Smooth muscle cell of the brain vasculature (primary cell): ENCODE measurements around the gene EXOC3.
"Not testable (repeated sequence)": the region's sequence is repeated elsewhere in the genome, so short reads cannot be mapped to it uniquely, and the experiment has no call there.

Source experiments
- DNase-seq: peaks from one replicate; pipeline ENCODE4 v3.0.0-alpha.2; 2012; ENCODE audit warnings: low read depth, low spot score

The EXOC3 gene

GRCh38 chr5:407051-407450 lies 35.9 kb upstream of the EXOC3 start:
- no peak for DNase-seq

- DNase-seq, result no peak
These were observed 35.1 kb upstream of the EXOC3 start for GRCh38 chr5:407801-408268.

- no peak for DNase-seq
These were observed 32.0 kb upstream of the EXOC3 start for GRCh38 chr5:410911-411517.

- no peak for DNase-seq
These were observed 31.2 kb upstream of the EXOC3 start for GRCh38 chr5:411728-412127.

GRCh38 chr5:414991-415927 lies 27.7 kb upstream of the EXOC3 start:
- DNase-seq, result not testable (repeated sequence)

GRCh38 chr5:415928-416635 lies 26.9 kb upstream of the EXOC3 start:
- no peak for DNase-seq

GRCh38 chr5:416636-416960 lies 26.4 kb upstream of the EXOC3 start:
- DNase-seq, result no peak

GRCh38 chr5:417301-418161 lies 25.4 kb upstream of the EXOC3 start:
- no peak for DNase-seq

GRCh38 chr5:418162-419121 lies 24.5 kb upstream of the EXOC3 start:
- DNase-seq, result no peak

GRCh38 chr5:419970-420369 lies 23.0 kb upstream of the EXOC3 start:
- DNase-seq, result no peak

GRCh38 chr5:420632-421286 lies 22.2 kb upstream of the EXOC3 start:
- DNase-seq, result no peak

GRCh38 chr5:421287-421880 lies 21.6 kb upstream of the EXOC3 start:
- no peak for DNase-seq

- no peak for DNase-seq
These were observed 21.1 kb upstream of the EXOC3 start for GRCh38 chr5:421901-422300.

- no peak for DNase-seq
These were observed 20.4 kb upstream of the EXOC3 start for GRCh38 chr5:422323-423232.

- DNase-seq, result no peak
These were observed 19.8 kb upstream of the EXOC3 start for GRCh38 chr5:423233-423565.

- DNase-seq, result no peak
These were observed 19.2 kb upstream of the EXOC3 start for GRCh38 chr5:423626-424261.

- no peak for DNase-seq
These were observed 18.5 kb upstream of the EXOC3 start for GRCh38 chr5:424301-425110.
